ENCODE data around the gene GALE.
"Not testable (repeated sequence)": the region's sequence is repeated elsewhere in the genome, so short reads cannot be mapped to it uniquely, and the experiment has no call there.

Gene GALE

DNA sequence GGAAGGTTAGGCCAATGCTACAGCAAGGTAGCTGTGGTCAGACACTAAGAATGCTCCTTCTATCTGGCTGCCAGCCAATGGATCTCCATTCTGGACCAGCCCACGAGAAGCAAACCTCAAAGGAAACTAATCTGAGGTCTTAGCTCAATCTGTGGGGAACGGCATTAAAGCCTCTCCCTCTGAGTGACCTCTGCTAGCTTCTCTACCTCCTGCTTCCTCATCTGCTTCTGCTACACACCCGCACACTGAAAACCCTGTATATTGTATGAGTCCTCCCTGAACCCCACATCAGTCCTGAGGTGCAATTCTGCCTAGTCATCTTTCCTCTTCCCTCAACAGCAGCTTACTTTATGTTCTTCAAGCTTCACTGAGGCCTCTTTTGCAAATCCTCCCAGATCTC, 6.9 kb upstream of the GALE start:
- no peak for DNase-seq

DNA sequence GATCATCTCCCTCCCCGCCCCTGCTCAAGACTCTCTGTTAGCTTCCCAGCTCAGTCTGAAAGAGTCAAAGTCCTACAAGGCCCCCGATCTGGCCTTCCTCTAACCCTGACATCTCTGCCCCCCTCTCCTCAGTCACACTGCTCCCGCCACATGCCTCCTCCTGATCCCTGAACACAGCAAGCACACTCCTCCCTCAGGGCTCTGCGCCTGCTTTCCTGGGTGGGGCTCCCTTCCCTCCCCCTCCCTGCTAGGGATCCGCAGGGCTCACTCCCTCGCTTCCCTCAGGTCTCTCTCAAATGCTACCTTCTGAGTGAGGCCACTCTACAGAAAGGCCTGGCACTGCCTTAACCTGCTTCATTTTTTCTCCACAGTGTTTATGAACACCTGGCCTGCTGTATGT, 5.7 kb upstream of the GALE start:
- no peak for DNase-seq

GRCh38 chr1:23805025-23805424, 4.5 kb upstream of the GALE start:
- no peak for DNase-seq

DNA sequence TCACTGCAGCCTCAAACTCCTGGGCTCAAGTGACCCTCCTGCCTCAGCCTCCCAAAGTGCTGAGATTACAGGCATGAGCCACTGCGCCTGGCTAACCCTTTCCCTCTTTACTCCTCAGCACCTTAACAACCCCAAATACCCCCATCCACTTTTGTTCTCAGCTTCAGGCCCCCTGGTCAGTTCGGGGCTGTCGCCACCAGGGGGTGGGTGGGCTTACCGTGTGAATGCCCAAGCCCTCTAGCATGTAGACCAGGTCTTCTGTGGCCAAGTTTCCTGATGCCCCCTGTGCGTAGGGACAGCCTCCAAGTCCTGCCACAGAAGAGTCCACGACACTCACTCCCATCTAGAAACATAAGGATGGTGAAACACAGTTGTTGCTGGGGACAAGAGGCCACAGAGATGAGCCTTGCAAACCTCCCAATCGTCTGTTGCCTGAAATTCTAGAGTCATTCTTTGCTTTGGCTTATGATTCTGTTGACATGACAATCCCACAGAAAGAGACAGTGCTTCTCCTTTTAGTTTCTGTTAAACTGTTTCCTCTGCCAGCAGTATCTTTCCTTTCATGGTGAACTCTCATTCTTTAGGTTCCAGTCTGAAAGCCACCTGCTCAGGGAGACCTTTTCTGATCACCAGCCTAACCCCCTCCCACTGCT, 3.8 kb upstream of the GALE start:
- no peak for DNase-seq

DNA sequence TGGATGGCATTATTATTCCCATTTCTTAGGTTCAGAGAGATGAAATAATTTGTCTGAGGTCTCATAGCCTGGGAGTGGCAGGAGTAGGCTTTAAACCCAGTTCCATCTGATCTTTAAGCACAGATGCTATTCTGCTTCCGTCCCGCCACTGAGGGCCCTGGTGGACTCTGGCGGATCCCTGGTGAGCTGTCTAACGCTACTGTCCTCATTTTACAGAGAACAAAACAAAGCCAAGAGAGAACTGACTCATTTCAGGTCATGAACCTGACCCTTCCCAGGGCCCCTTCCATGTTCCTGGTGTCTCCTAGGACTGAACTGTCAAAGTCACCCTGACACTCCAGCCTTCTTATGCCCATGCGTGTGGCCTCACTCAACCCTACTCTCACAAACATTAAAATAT, 3.1 kb upstream of the GALE start:
- DNase-seq, result no peak

- not testable (repeated sequence) for DNase-seq
Observed at GRCh38 chr1:23802809-23803342, 2.3 kb upstream of the GALE start.

- no peak for DNase-seq
Observed at GRCh38 chr1:23801876-23802275, 1.3 kb upstream of the GALE start.

GRCh38 chr1:23801338-23801748, 789 bp upstream of the GALE start:
- DNase-seq, result no peak

GRCh38 chr1:23799570-23800399, 769 bp downstream of the GALE start:
- DNase-seq, result peak; percentile 26

DNA sequence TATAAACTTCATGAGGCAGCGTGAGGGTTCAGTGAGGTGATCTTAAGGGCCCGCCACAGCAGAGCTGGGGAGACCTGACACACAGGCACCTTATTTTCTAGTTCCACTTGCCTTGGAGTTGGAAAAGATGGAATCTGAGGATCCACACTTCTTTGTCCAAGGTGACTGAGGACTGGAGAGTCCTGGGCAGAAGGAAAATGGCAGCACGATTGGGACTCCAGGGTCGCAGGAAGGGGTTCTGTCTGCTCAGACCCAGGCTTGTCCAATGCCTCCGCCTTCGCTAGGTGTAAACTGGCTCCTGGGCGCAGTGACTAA, 1.3 kb downstream of the GALE start:
- no peak for DNase-seq

- no peak for DNase-seq
Observed at GRCh38 chr1:23798662-23799142, 1.9 kb downstream of the GALE start.

DNA sequence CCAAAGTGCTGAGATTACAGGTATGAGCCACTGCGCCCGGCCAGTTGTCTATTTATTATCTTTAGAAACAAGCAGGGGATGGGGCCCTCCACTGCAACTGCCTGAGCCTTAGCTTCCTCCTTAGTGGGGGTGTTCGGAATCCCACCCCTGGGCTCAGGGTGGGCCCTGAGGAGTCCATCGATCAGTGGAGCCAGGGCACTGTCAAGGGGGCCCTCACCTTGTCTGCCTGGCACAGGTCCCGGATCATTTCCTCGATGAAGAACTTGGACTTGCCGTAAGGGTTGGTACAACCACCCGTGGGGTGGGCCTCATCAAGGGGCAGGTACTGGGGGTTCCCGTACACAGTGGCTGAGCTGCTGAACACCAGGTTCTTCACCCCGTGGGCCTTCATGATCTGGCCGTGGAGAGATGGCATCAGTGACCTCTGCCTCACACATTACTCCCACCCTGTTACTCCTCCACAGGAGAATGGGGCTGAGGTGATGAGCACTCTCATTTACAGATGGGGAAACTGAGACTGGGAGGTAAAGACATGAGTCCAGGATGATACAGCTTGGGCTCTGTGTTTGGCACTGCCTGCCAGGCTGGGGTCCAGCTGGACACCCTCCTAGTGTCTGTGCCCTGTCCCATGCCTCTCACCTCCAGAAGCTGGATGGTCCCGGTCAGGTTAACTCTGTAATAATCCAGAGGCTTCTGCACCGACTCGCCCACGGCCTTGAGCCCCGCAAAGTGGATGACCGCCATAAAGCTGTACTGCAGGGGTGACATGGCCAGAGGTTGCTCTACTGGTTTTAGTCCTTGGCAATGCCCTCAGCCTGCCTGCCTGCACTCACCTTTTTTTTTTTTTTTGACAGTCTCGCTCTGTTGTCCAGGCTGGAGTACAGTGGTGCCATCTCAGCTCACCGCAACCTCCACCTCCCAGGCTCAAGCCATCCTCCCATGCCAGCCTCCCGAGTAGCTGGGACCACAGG, 2.8 kb downstream of the GALE start:
- DNase-seq, result no peak

DNA sequence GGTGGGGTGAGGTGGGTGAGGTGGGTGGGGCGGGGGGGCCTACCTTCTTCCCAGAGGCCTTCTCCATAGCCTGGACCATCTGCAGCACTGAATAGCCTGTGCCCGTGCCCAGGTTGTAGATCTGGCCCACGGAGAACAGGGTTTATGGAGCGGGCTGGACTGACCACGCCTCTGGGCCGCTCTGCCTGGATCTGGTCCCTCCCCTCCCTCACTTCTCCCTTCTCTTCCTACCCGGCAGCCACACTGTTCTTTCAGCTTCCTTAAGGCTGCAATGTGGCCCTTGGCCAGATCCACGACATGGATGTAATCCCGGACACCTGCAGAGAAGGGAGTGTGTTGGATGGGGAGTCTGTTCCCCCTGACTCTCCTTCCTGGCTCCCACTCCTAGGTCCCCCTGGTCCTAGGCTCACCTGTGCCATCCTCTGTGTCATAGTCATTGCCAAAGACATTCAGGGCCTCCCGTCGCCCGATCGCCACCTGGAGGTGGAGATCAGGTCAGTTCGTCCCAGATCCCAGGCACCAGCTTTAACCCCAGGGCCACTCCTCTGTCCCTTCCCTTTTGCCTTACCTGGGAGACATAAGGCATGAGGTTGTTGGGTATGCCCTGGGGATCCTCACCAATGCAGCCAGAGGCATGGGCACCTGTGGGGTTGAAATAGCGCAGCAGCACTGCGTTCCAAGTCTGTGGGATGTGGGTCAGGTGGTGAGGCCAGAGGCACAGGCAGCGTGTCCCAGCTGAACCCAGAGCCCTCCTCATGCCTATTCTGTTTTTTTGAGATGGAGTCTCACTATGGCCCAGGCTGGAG, 3.9 kb downstream of the GALE start:
- DNase-seq, result no peak

DNA sequence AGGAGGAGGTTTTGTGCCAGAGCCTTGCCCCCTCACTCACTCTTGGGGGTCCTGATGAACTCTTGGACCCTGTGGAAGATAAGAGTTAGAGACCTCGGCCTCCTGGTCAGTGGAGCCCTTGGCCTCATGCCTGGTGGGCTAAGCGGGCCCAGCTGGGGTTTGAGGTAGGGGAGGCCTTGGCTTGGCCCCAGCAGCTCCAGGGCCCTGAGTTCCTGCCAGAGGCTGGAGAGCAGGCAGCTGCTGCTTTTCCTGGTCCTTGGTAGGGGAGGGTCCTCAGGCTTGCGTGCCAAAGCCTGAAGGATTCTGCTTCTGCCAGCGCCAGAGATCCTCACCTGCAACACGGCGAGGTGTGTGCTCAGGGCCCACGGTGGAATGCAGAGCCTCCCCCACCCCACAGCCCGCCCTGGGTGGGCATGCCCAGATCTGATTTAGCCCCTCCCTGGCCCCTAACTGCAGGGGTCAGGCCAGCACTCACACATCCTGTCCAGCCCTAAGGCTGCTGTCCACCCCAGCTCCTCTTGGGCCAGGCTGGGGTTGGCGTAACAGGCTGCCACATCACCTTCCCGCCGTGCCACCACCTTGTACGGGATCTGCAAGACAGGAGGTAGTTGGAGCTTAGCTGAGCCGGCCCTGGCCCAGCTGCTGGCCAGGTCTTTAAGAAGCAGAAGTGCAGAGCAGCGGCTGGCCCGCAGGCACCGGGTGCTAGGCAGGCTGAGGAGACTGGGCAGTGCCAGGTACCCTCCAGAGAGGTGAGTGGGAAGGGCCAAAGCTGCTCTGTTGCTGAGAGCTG, 4.7 kb downstream of the GALE start:
- DNase-seq, result no peak

- not testable (repeated sequence) for DNase-seq
Observed at GRCh38 chr1:23794732-23795182, 5.8 kb downstream of the GALE start.

GRCh38 chr1:23793861-23794731, 6.5 kb downstream of the GALE start:
- no peak for DNase-seq

DNA sequence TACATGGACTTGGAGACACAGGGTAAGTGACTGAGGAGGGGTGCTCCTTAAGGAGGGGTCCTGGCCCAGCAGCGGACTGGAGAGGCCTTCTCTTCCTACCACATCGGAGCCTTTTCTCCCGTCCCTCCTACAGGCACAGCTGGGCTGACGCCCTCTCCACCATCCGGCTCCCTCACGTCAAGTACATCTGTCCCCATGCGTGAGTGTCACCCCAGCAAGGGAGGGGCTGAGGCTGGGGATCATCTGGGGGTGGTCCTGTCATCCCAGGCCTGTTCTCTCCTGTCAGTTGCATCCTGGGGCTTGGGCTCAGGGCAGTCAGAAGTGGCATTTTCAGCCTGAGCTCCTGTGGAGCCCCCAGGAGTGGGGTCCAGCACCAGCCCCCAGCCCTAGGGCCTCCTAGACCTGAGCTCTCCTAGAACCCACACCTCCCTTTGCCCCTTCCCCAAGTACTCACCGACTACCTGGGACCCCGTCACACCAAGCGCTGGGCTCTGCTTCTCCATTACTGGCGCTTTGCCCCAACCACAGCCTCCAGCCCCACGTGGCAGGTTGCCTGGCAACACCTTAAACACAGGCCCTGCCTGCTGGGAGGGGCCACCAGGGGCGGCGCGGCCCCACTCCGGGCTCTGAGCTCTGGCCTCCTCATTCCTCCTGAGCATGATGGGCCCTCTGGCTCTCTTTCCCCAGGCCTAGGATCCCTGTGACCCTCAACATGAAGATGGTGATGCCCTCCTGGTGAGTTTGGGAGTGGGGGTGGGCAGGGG, 7.4 kb downstream of the GALE start:
- no peak for DNase-seq

DNA sequence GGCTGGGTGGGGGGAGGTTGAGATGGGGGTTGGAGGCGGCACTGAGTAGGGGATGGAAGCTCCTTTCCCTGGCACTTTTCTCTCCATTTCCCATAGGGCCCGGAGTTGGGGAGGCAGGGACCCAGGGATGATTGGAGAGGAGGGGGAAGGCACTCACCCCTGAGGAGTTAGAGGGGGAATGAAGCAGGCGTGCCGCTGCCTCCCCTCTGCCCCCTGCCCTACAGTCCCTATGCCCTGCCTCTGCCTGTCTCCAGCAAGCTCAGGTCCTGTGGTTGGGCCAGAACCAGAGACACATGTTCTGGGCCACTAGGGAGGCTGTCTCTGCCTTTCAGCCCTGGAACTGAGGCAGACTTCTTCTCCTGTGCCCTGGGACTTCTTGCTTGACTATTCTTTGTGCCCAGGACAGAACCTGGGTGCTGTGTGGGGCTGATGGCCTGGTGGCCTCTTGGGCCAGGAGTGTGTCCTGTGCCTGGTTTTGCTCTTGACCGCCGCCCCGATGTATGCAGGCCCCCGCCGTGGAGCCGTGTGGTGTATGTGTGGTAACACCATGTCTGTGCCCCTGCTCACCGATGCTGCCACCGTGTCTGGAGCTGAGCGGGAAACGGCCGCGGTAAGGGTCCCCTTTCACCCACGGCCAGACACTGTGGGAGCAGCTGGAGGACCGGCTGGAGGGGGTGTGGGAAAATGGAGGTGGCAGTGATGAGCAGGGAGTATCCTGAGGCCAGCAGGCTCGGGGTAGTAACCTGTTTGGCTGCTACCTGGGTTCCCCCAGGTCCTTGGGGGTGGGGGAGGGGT, 8.2 kb downstream of the GALE start:
- DNase-seq, result no peak

Data from stimulated activated CD4-positive, alpha-beta T cell treated with anti-CD3 and anti-CD28 coated beads, Interleukin-4, amount 100 ng/mL, for 24 hours (primary cell).